A549 (cell line): ENCODE measurements around the gene MAML1. TPM values are rescaled to one million over a fixed set of nuclear protein-coding genes. Genes with fewer than 3 reads are reported as not detected.

Experiments used
- ATAC-seq, 2 experiments: fragments of 200-7000 bp in 1 of 2; fragments of >200 bp in 1 of 2; cut with Nextera tagmentation in 1 of 2; cut with Tn5 transposase in 1 of 2; 3 replicates each; pipeline versions ENCODE4 v1.8.0 to v1.9.1; 2018 to 2020; ENCODE audit warnings: mild to moderate bottlenecking in 1 of 2, moderate library complexity in 1 of 2
- CTCF ChIA-PET: fragments of 300-600 bp; sonication (Branson Sonifier 250); formaldehyde crosslinking; extraction: SDS; loops from one replicate; lab custom pipeline; 2021; ENCODE audit warnings: antibody characterized with exemption, inconsistent platforms; lab: Yijun Ruan, JAX
- POLR2A ChIA-PET: fragments of 350-600 bp; formaldehyde crosslinking; extraction: SDS; loops from one replicate; lab custom pipeline; 2021; ENCODE audit warnings: antibody characterized with exemption, inconsistent platforms; lab: Yijun Ruan, JAX
- DNase-seq, 2 experiments: peaks; one replicate each; pipeline versions ENCODE4 v3.0.0 to v3.0.0-alpha.2; 2011 to 2016; ENCODE audit warnings: low read depth in 1 of 2, low spot score in 1 of 2
- FAIRE-seq: peaks from 2 replicates; lab custom pipeline; 2011; peaks lifted over from hg19 to GRCh38; lab: Jason Lieb, UNC
- H3K27ac ChIP-seq, 2 experiments: fragments of >200 bp; sonication (Bioruptor Twin); formaldehyde crosslinking; 3 replicates each; pipeline ENCODE4 v1.5.1; 2016 to 2017
- H3K4me1 ChIP-seq: fragments of >200 bp; sonication (Bioruptor Twin); formaldehyde crosslinking; 3 replicates; pipeline ENCODE4 v1.6.1; 2016
- H3K4me2 ChIP-seq: fragments of >200 bp; sonication (Bioruptor Twin); formaldehyde crosslinking; 3 replicates; pipeline ENCODE4 v1.6.1; 2016
- H3K4me3 ChIP-seq: fragments of >200 bp; sonication (Bioruptor Twin); formaldehyde crosslinking; 3 replicates; pipeline ENCODE4 v1.5.1; 2016
- H3K9me3 ChIP-seq: fragments of >200 bp; sonication (Bioruptor Twin); formaldehyde crosslinking; 3 replicates; pipeline ENCODE4 v1.6.1; 2016
- ATOH8 ChIP-seq: fragments of 250-450 bp; sonication (Bioruptor Pico); IDR thresholded peaks from 2 replicates; pipeline ENCODE4 v1.5.0; 2020; ENCODE audit warnings: low read depth, mild to moderate bottlenecking, moderate library complexity
- BHLHE40 ChIP-seq: IDR thresholded peaks from 2 replicates; pipeline ENCODE4 v1.6.1; 2012; ENCODE audit warnings: low read depth, low read length, inconsistent platforms
- CBX2 ChIP-seq: fragments of 200-600 bp; sonication (generic); IDR thresholded peaks from 2 replicates; pipeline ENCODE4 v1.6.1; 2016; ENCODE audit warnings: low read depth, mild to moderate bottlenecking, borderline replicate concordance
- CHD2 ChIP-seq: fragments of 150-350 bp; IDR thresholded peaks from 2 replicates; pipeline ENCODE4 v1.6.1; 2014; ENCODE audit warnings: low read length; ENCODE audit not compliant: partially characterized antibody
- EHF ChIP-seq: fragments of 250-450 bp; sonication (Bioruptor Pico); IDR thresholded peaks from 2 replicates; pipeline ENCODE4 v1.5.0; 2020; ENCODE audit warnings: mild to moderate bottlenecking
- EP300 ChIP-seq, 2 experiments: fragments of >200 bp; sonication (Bioruptor Twin); formaldehyde crosslinking; IDR thresholded peaks; 2 replicates in 1 of 2; 3 replicates in 1 of 2; pipeline ENCODE4 v1.6.1; 2016 to 2017
- FOSB ChIP-seq: fragments of 250-450 bp; sonication (Bioruptor Pico); IDR thresholded peaks from 2 replicates; pipeline ENCODE4 v1.5.0; 2020; ENCODE audit warnings: mild to moderate bottlenecking, moderate library complexity
- FOSL2 ChIP-seq, 2 experiments: fragments of 450-650 bp in 1 of 2; fragments of >200 bp in 1 of 2; sonication (Bioruptor Twin) in 1 of 2; formaldehyde crosslinking; IDR thresholded peaks; 2 replicates each; pipeline versions ENCODE4 v1.5.0 to v1.6.1; 2016 to 2020; ENCODE audit warnings: mild to moderate bottlenecking in 1 of 2, moderate library complexity in 1 of 2
- FOXS1 ChIP-seq: fragments of 250-450 bp; sonication (Bioruptor Pico); IDR thresholded peaks from 2 replicates; pipeline ENCODE4 v1.5.0; 2020; ENCODE audit warnings: mild to moderate bottlenecking, moderate library complexity
- HDAC2 ChIP-seq: fragments of 200-600 bp; sonication (generic); IDR thresholded peaks from 2 replicates; pipeline ENCODE4 v1.6.1; 2016
- HOXB13 ChIP-seq: fragments of 250-450 bp; sonication (Bioruptor Pico); IDR thresholded peaks from 2 replicates; pipeline ENCODE4 v1.5.0; 2020; ENCODE audit warnings: low read depth, mild to moderate bottlenecking, moderate library complexity
- KDM1A ChIP-seq: fragments of 200-600 bp; sonication (generic); IDR thresholded peaks from 2 replicates; pipeline ENCODE4 v1.6.1; 2016; ENCODE audit warnings: low read depth, mild to moderate bottlenecking
- KDM5A ChIP-seq: fragments of 200-600 bp; sonication (generic); IDR thresholded peaks from 2 replicates; pipeline ENCODE4 v1.6.1; 2016; ENCODE audit warnings: antibody characterized with exemption, mild to moderate bottlenecking
- MAZ ChIP-seq: fragments of 150-350 bp; IDR thresholded peaks from 2 replicates; pipeline ENCODE4 v1.6.1; 2014; ENCODE audit warnings: antibody characterized with exemption, low read depth, low read length, borderline replicate concordance
- POLR2A ChIP-seq: IDR thresholded peaks from 2 replicates; pipeline ENCODE4 v1.6.1; 2012; ENCODE audit warnings: mild to moderate bottlenecking, low read length
- POLR2AphosphoS2 ChIP-seq: conservative IDR thresholded peaks from 2 replicates; pipeline ENCODE4 v1.6.1; 2012; ENCODE audit warnings: low read length, improper control_type of control experiment, inconsistent platforms
- RAD21 ChIP-seq, 2 experiments: fragments of >200 bp in 1 of 2; sonication (Bioruptor Twin) in 1 of 2; formaldehyde crosslinking in 1 of 2; IDR thresholded peaks in 1 of 2; conservative IDR thresholded peaks in 1 of 2; 2 replicates in 1 of 2; 3 replicates in 1 of 2; pipeline ENCODE4 v1.6.1; 2012 to 2018; ENCODE audit warnings: inconsistent platforms in 1 of 2
- RARB ChIP-seq: fragments of 250-450 bp; sonication (Bioruptor Pico); IDR thresholded peaks from 2 replicates; pipeline ENCODE4 v1.8.0; 2021; ENCODE audit warnings: mild to moderate bottlenecking, moderate library complexity
- RCOR1 ChIP-seq: fragments of 150-350 bp; IDR thresholded peaks from 2 replicates; pipeline ENCODE4 v1.6.1; 2014; ENCODE audit warnings: antibody characterized with exemption, low read length, low read depth
- SREBF2 ChIP-seq: fragments of 450-650 bp; IDR thresholded peaks from 2 replicates; pipeline ENCODE4 v1.6.1; 2014; ENCODE audit warnings: mild to moderate bottlenecking, moderate library complexity
- TP53 ChIP-seq: fragments of 250-450 bp; sonication (Bioruptor Pico); IDR thresholded peaks from 2 replicates; pipeline ENCODE4 v1.5.0; 2021; ENCODE audit warnings: mild to moderate bottlenecking, moderate library complexity
- USF2 ChIP-seq: fragments of 450-650 bp; IDR thresholded peaks from 2 replicates; pipeline ENCODE4 v1.6.1; 2014; ENCODE audit warnings: antibody characterized with exemption
- ZFP36 ChIP-seq: fragments of 450-650 bp; IDR thresholded peaks from 2 replicates; pipeline ENCODE4 v1.6.1; 2014; ENCODE audit warnings: borderline replicate concordance; ENCODE audit not compliant: partially characterized antibody
- ZSCAN20 ChIP-seq: fragments of 250-450 bp; sonication (Bioruptor Pico); IDR thresholded peaks from 2 replicates; pipeline ENCODE4 v1.8.0; 2022; ENCODE audit warnings: mild to moderate bottlenecking, moderate library complexity
- WGBS: methylation state at CpG from one replicate; pipeline ENCODE4 v1.1.6; 2017; ENCODE audit errors: missing lambda C conversion rate; 5-methylcytosine and 5-hydroxymethylcytosine counted together
- polyA minus RNA-seq: library from RNA; depleted of rRNA, polyadenylated mRNA; stranded (reverse); fragments of >200 nt; gene quantifications from 2 replicates; pipeline ENCODE4 v1.2.3, GENCODE V29; 2011; rRNA and poly(A)+ RNA removed
- polyA plus RNA-seq, 4 experiments: library from polyadenylated mRNA; depleted of rRNA in 3 of 4; stranded (reverse); fragments of >200 nt; fragmentation: RNase III in 1 of 4; extraction: RNeasy Plus Mini Kit Qiagen cat#74134 plus additional on column Dnase treatment in 1 of 4; gene quantifications; 2 replicates in 3 of 4; 3 replicates in 1 of 4; pipeline ENCODE4 v1.2.3, GENCODE V29; 2011 to 2017
- TF ChIP-seq, protein P1 (sequence below): IDR thresholded peaks from 2 replicates; pipeline ENCODE4 v1.6.1; 2012; ENCODE audit warnings: low read depth, borderline replicate concordance
- TF ChIP-seq, protein P2 (sequence below): fragments of >200 bp; sonication (Bioruptor Twin); formaldehyde crosslinking; IDR thresholded peaks from 2 replicates; pipeline ENCODE4 v1.6.1; 2016
- TF ChIP-seq, protein P3 (sequence below): fragments of 250-450 bp; sonication (Bioruptor Pico); IDR thresholded peaks from 2 replicates; pipeline ENCODE4 v1.5.0; 2021; ENCODE audit warnings: mild to moderate bottlenecking, moderate library complexity, borderline replicate concordance
- TF ChIP-seq, protein P4 (sequence below): fragments of 200-600 bp; sonication (generic); IDR thresholded peaks from 2 replicates; pipeline ENCODE4 v1.6.1; 2016; ENCODE audit warnings: antibody characterized with exemption, mild to moderate bottlenecking, moderate library complexity

The MAML1 gene, protein sequence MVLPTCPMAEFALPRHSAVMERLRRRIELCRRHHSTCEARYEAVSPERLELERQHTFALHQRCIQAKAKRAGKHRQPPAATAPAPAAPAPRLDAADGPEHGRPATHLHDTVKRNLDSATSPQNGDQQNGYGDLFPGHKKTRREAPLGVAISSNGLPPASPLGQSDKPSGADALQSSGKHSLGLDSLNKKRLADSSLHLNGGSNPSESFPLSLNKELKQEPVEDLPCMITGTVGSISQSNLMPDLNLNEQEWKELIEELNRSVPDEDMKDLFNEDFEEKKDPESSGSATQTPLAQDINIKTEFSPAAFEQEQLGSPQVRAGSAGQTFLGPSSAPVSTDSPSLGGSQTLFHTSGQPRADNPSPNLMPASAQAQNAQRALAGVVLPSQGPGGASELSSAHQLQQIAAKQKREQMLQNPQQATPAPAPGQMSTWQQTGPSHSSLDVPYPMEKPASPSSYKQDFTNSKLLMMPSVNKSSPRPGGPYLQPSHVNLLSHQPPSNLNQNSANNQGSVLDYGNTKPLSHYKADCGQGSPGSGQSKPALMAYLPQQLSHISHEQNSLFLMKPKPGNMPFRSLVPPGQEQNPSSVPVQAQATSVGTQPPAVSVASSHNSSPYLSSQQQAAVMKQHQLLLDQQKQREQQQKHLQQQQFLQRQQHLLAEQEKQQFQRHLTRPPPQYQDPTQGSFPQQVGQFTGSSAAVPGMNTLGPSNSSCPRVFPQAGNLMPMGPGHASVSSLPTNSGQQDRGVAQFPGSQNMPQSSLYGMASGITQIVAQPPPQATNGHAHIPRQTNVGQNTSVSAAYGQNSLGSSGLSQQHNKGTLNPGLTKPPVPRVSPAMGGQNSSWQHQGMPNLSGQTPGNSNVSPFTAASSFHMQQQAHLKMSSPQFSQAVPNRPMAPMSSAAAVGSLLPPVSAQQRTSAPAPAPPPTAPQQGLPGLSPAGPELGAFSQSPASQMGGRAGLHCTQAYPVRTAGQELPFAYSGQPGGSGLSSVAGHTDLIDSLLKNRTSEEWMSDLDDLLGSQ
- 6.9 and 10.9 TPM in 2 replicates for polyA plus RNA-seq (2011; rRNA removed)
- polyA plus RNA-seq (2012; cell fraction: cytosol; rRNA removed) = 13.0 and 14.9 TPM in 2 replicates
- polyA plus RNA-seq (2012; cell fraction: nucleus; rRNA removed) = 12.1 and 13.4 TPM in 2 replicates
- 11.0 to 12.0 TPM (median 11.4 TPM) in 3 replicates for polyA plus RNA-seq (2017; fragmentation: RNase III; extraction: RNeasy Plus Mini Kit Qiagen cat#74134 plus additional on column Dnase treatment)
- 12.1 and 12.8 TPM in 2 replicates for polyA minus RNA-seq

DNA sequence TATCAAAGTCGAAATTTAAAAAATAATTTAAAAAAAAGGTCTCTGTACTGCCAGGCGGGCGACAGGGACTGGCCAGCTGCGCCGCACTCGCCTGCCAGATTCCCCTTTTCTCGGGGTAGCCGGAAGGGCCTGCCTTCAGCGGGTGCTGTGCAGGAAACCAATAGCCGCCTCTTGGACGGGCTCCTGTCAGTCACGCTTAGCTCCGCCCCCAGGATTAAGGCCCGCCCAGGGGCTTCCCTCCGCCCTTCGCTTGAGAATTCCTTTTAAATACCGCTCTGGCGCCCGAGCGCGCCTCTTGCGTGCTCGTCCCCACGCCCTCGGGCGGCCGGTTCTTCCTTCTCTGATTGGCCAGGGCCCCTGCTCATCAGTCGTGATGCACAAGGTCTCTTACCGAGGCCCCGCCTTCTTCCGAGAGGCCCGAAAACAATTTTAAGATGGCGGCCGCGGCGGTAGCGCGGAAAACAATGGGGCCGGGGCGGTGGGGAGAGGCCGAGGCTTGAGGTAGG is at the start of gene MAML1:
Gene MAML1, plus strand, starts transcription at position 411 of the 506 bp plus-strand sequence. CDS start 291 bp downstream, outside the sequence.
- FAIRE-seq (no peak), DNase-seq (peak; percentile 94 to 100), ATAC-seq (peak; percentile 95 to 97)
- H3K27ac ChIP-seq = peak within 1 kb of the TSS; percentile 88 to 97
- H3K4me3 ChIP-seq = peak within 1 kb of the TSS; percentile 69
- ChIA-PET POLR2A (interaction anchor here (0.6 to 1.6 kb wide), 12 partner anchors 9 to 182 kb away, joined by 3 to 10 read pairs (median 3); partner anchors contain the start of genes CBY3, HNRNPH1 and RUFY1), CTCF (interaction anchor here (0.7 to 1.9 kb wide), 7 partner anchors 11 to 74 kb away, joined by 3 to 11 read pairs (median 3); no protein-coding TSS in a partner anchor)
- H3K4me1 ChIP-seq = peaks cover 26% of the 10 kb centered on the region
- WGBS = 4% methylated on average over 27 of the region's 41 CpGs
- H3K9me3 ChIP-seq = no peaks in the 10 kb centered on the region
- H3K4me2 ChIP-seq = peak within 1 kb of the TSS; percentile 95
- TF ChIP-seq EP300 (IDR thresholded peaks at IDR 0.05) (no peak), CBX2 (no peak), FOXS1 (no peak), FOSL2 (IDR thresholded peaks at IDR 0.05) (no peak), FOSL2 (CRISPR knock-in tag; IDR thresholded peaks at IDR 0.05) (no peak), FOSB (no peak), ZSCAN20 (CRISPR knock-in tag) (no peak), EHF (CRISPR knock-in tag) (no peak), KDM5A (peak; percentile 57; the same call in 1 of the 2 replicates), MAZ (no peak), ATOH8 (no peak), HDAC2 (no peak), POLR2A (peak; percentile 65), RAD21 (conservative IDR thresholded peaks at IDR 0.05 in 1 of 2, IDR thresholded peaks at IDR 0.05 in 1 of 2) (no peak), HOXB13 (CRISPR knock-in tag) (no peak), TP53 (CRISPR knock-in tag) (no peak), USF2 (no peak), ZFP36 (no peak), SREBF2 (no peak), KDM1A (no peak), BHLHE40 (no peak), POLR2AphosphoS2 (no peak), RARB (CRISPR knock-in tag) (no peak), RCOR1 (no peak), CHD2 (no peak)
- TF ChIP-seq, protein P1, sequence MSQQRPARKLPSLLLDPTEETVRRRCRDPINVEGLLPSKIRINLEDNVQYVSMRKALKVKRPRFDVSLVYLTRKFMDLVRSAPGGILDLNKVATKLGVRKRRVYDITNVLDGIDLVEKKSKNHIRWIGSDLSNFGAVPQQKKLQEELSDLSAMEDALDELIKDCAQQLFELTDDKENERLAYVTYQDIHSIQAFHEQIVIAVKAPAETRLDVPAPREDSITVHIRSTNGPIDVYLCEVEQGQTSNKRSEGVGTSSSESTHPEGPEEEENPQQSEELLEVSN = no peak; the same call in 1 of the 2 replicates
- TF ChIP-seq, protein P2, sequence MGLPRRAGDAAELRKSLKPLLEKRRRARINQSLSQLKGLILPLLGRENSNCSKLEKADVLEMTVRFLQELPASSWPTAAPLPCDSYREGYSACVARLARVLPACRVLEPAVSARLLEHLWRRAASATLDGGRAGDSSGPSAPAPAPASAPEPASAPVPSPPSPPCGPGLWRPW = no peak
- TF ChIP-seq, protein P3, sequence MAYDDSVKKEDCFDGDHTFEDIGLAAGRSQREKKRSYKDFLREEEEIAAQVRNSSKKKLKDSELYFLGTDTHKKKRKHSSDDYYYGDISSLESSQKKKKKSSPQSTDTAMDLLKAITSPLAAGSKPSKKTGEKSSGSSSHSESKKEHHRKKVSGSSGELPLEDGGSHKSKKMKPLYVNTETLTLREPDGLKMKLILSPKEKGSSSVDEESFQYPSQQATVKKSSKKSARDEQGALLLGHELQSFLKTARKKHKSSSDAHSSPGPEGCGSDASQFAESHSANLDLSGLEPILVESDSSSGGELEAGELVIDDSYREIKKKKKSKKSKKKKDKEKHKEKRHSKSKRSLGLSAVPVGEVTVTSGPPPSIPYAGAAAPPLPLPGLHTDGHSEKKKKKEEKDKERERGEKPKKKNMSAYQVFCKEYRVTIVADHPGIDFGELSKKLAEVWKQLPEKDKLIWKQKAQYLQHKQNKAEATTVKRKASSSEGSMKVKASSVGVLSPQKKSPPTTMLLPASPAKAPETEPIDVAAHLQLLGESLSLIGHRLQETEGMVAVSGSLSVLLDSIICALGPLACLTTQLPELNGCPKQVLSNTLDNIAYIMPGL (CRISPR knock-in tag) = no peak
- TF ChIP-seq, protein P4, sequence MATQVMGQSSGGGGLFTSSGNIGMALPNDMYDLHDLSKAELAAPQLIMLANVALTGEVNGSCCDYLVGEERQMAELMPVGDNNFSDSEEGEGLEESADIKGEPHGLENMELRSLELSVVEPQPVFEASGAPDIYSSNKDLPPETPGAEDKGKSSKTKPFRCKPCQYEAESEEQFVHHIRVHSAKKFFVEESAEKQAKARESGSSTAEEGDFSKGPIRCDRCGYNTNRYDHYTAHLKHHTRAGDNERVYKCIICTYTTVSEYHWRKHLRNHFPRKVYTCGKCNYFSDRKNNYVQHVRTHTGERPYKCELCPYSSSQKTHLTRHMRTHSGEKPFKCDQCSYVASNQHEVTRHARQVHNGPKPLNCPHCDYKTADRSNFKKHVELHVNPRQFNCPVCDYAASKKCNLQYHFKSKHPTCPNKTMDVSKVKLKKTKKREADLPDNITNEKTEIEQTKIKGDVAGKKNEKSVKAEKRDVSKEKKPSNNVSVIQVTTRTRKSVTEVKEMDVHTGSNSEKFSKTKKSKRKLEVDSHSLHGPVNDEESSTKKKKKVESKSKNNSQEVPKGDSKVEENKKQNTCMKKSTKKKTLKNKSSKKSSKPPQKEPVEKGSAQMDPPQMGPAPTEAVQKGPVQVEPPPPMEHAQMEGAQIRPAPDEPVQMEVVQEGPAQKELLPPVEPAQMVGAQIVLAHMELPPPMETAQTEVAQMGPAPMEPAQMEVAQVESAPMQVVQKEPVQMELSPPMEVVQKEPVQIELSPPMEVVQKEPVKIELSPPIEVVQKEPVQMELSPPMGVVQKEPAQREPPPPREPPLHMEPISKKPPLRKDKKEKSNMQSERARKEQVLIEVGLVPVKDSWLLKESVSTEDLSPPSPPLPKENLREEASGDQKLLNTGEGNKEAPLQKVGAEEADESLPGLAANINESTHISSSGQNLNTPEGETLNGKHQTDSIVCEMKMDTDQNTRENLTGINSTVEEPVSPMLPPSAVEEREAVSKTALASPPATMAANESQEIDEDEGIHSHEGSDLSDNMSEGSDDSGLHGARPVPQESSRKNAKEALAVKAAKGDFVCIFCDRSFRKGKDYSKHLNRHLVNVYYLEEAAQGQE = no peak
